Ascending aorta (tissue), 2 donors: ENCODE measurements around the gene OR4S1. TPM values are rescaled to one million over a fixed set of nuclear protein-coding genes. Genes with fewer than 3 reads are reported as not detected.

Source experiments
- DNase-seq, 2 donors: peaks; one replicate each; pipeline ENCODE4 v3.0.0-alpha.2; 2019; ENCODE audit warnings: low spot score in 2 of 2
- H3K27ac ChIP-seq, 2 donors: fragments of 200-600 bp; sonication (generic); one replicate each; pipeline ENCODE4 v1.5.1; 2016 to 2017; ENCODE audit warnings: mild to moderate bottlenecking in 1 of 2
- H3K27me3 ChIP-seq: fragments of 200-600 bp; sonication (generic); one replicate; pipeline ENCODE4 v1.5.1; 2017
- H3K36me3 ChIP-seq, 2 donors: fragments of 200-600 bp; sonication (generic); one replicate each; pipeline ENCODE4 v1.5.1; 2016
- H3K4me1 ChIP-seq, 2 donors: fragments of 200-600 bp; sonication (generic); one replicate each; pipeline ENCODE4 v1.5.1; 2016 to 2017; ENCODE audit warnings: mild to moderate bottlenecking in 1 of 2
- H3K4me3 ChIP-seq, 2 donors: fragments of 200-600 bp; sonication (generic); one replicate each; pipeline ENCODE4 v1.5.1; 2016 to 2017; ENCODE audit warnings: mild to moderate bottlenecking in 1 of 2
- H3K9me3 ChIP-seq, 2 donors: fragments of 200-600 bp; sonication (generic); one replicate each; pipeline ENCODE4 v1.5.1; 2016
- intact Hi-C: fragments of 100-400 bp; cut with DNase I; formaldehyde crosslinking; loops from one replicate; pipeline ENCODE4 v1.15.1; 2023
- total RNA-seq: library from RNA; depleted of rRNA; stranded (reverse); fragments of >200 nt; gene quantifications from one replicate; pipeline ENCODE4 v1.1.0, GENCODE V29; 2016
- TF ChIP-seq, protein P1 (sequence below), 3 experiments: fragments of 200-600 bp in 2 of 3; fragments of 450-650 bp in 1 of 3; sonication (generic) in 2 of 3; IDR thresholded peaks; one replicate each; pipeline ENCODE4 v1.5.1; 2016 to 2019; ENCODE audit warnings: antibody characterized with exemption in 3 of 3, mild to moderate bottlenecking in 1 of 3, moderate library complexity in 1 of 3

Gene OR4S1
- total RNA-seq, 1 donor from 2014 or later, result not detected

DNA sequence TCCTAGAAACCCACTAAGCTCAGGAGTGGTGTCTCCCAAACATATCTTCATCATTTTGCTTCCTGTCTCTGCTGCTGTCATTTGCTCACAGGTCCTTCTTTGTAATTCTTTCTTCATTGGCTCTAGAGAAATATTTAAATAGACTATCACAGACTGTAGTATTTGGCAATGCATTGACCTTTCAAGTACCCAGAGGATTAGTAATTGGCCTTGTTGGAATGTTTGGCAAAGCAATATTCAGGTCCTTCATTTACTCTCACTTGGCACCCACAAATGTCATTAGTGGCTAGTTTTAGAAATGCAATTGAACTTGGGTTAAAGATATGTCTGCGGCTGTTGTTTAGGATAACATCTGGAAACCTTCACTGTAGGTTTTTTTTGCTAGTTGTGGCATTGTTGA lies 48.7 kb downstream of the OR4S1 start:
- Histone ChIP-seq H3K36me3 (no peaks in the 10 kb centered on the region), H3K27ac (no peak overlapping the region), H3K4me1 (no peaks in the 10 kb centered on the region), H3K9me3 (no peaks in the 10 kb centered on the region), H3K4me3 (no peak overlapping the region), H3K27me3 (no peaks in the 10 kb centered on the region)
- TF ChIP-seq, protein P1, sequence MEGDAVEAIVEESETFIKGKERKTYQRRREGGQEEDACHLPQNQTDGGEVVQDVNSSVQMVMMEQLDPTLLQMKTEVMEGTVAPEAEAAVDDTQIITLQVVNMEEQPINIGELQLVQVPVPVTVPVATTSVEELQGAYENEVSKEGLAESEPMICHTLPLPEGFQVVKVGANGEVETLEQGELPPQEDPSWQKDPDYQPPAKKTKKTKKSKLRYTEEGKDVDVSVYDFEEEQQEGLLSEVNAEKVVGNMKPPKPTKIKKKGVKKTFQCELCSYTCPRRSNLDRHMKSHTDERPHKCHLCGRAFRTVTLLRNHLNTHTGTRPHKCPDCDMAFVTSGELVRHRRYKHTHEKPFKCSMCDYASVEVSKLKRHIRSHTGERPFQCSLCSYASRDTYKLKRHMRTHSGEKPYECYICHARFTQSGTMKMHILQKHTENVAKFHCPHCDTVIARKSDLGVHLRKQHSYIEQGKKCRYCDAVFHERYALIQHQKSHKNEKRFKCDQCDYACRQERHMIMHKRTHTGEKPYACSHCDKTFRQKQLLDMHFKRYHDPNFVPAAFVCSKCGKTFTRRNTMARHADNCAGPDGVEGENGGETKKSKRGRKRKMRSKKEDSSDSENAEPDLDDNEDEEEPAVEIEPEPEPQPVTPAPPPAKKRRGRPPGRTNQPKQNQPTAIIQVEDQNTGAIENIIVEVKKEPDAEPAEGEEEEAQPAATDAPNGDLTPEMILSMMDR (IDR thresholded peaks at IDR 0.05), result no peak
- intact Hi-C loops, result loop anchor here (5.0 kb wide), 1 partner anchor 1673 kb away; no protein-coding TSS in a partner anchor
- no peak for DNase-seq

Other genes starting within 250 kb of the OR4S1 start
- gene OR4B1, start 89.4 kb upstream of the OR4S1 start, total RNA-seq, result not detected
- gene OR4X2, start 61.1 kb upstream of the OR4S1 start, total RNA-seq, result not detected
- gene OR4X1, start 42.4 kb upstream of the OR4S1 start, total RNA-seq, result not detected
- not detected for gene OR4C3, start 18.7 kb downstream of the OR4S1 start, total RNA-seq
- not detected for gene OR4C5, start 60.2 kb downstream of the OR4S1 start, total RNA-seq
- gene OR4A47, start 182.6 kb downstream of the OR4S1 start, total RNA-seq, result not detected